HG03521 (cell line): ENCODE results near the gene MDGA2.

Source experiments
- ATAC-seq: cut with Tn5 transposase; IDR thresholded peaks from one replicate; pipeline ENCODE4 v1.9.1; 2021; ENCODE audit warnings: mild to moderate bottlenecking, moderate library complexity; ENCODE audit not compliant: unreplicated experiment

The MDGA2 gene

DNA sequence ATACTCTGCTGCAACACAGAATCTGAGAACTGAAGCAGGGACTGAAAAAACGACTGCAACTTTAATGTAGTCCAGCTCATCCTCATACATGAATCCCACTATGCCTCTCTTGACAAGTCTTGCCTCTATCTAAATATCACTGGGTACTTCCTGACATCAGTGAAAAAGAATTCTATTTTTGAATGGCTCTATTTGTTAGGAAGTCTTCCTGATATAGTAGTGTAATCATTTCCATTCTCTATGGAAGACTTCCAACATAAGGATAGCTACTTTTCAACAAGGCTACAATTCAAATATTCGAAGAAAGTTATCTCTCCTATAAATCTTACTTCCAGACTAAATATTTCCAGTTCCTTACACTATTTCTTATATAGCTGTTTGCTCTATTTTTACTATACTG, 167.5 kb downstream of the MDGA2 start:
- ATAC-seq = no peak

DNA sequence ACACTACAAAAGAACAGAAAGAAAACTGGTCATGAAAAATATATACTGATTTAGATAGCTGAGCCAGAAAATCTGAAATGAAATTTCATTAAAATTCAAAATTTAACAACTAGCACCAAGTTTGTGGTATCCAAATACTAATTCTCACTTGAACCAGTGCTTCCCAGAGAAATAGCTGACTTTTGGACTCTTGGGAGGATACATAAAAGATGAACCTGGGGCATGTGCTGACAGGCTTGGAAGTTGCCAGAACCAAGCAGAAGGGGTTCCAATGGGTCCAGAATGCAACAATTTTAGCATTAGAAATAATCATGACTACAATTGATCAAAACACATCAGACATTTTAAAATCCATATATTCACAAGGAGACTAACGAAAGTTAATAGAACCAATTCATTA, 175.0 kb downstream of the MDGA2 start:
- no peak for ATAC-seq

DNA sequence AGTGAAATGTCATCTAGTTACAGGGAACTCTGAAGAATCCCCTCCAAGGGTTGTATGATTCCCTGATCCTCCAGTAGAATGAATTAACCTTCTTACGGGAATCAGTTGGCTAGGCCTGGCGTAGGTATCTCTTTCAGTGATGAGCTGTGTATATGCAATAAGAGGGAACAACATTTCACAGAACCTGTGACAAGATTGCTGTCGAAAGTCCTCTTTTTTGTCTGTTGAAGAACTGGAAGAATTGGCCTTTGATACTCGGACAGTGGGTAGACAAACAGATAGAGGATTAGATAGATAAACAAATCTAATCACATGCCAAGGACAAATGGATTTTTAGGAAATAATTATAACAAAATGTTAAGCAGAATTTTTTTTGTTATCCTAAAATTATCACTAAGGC, 184.6 kb downstream of the MDGA2 start:
- no peak for ATAC-seq

DNA sequence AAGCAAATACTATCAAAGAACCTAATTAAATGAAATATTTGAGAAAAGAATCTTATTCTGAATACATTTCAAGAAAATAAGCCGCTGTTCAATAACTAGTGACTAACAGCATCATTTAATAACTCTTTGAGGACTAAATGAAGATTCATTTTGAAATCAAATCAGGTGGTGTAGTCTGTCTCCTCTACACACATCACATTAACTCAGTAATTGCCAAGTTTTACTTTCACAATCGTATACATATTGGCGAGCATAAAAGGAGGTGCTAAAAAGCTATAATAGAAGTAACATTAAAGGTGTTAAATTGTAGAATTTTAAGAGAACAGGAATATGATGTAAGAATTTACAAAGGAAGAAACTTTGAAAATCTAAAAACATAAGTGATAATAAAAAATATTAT, 185.1 kb downstream of the MDGA2 start:
- no peak for ATAC-seq

DNA sequence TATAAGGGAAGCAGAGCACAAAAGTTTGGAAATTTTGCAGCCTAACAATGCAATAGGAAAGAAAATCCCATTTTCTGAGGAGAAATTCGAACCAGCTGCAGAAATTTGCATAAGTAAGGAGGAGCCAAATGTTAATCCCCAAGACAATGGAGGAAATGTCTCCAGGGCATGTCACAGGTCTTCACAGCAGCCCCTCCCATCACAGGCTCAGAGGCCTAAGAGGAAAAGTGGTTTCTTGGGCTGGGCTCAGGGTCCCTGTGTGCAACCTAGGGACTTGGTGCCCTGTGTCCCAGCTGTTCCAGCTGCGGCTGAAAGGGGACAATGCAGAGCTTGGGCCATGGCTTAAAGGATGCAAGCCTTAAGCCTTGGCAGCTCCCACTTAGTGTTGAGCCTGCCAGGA, 190.0 kb downstream of the MDGA2 start:
- no peak for ATAC-seq

DNA sequence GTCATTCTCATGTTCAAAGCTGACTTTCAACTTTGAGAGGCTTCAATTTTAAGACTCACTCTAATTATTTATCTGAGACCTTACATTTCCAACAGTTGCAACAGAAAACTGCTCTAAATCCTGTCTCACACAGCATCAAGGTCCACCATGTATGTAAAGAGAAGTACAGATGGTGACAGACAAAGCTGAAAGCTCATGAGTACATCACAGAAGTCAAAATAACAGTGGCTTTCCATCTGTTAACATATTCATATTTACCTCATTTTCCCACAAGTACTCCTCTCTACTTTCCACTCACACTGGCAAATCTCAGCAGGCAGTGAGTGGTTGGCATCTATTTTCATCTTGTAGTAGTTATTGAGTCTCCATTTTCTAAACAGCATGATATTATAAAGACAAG, 192.0 kb downstream of the MDGA2 start:
- ATAC-seq = no peak

DNA sequence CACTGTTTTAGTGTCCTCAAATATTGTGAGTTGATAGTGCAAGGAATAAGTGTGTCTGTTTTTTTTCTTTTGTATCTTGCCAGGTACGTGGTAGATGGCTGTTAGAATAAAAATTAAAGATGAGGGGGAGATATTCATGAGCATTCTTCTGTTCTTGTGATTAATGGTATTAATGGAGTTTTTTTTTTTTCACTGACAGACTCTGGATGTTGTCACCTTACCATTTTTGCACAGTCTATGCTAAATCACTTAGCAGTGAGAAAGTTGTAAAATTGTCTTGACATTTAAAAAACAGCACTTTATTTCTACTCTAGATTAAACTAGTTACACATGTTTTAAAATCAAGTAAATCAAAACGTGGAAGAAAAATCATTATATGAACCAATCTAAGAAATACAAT, 204.3 kb downstream of the MDGA2 start:
- ATAC-seq = no peak

DNA sequence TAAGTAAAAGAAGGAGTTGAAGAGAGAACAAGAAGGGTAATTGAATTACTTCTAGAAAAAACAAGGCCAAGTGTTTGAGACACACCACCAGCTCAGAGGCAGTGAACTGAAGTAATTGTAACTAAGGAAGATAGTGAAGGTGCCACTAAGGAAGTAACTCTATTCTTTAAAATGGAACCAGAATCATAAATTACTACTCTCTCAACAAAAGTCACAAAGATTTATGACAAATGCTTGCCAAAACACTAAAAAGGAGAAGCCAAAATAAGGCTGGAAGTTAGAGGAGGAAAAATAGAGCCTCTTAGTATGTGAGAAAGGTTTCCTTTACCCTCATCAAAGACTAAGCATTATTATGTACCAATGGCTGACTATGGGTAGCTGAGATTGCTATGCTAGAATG, 208.5 kb downstream of the MDGA2 start:
- ATAC-seq = no peak

DNA sequence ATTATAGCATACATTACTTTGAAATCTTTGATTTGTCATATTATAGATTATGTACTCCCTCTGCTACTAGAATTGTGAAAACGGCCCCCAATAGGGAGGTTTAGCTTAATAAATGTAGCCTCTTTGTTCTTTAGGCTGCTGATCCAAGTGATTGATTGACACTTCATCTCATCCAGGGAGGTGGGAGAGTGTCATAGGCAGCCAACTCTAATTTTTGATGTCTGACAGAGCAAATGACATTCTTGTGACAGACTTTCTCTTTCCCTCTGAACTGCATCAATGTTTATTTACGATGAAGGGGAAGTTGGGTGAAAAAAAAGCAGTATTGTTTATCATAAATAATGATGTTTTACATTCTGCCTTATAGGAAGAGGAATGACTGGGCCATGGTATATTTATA, 221.4 kb downstream of the MDGA2 start:
- no peak for ATAC-seq

DNA sequence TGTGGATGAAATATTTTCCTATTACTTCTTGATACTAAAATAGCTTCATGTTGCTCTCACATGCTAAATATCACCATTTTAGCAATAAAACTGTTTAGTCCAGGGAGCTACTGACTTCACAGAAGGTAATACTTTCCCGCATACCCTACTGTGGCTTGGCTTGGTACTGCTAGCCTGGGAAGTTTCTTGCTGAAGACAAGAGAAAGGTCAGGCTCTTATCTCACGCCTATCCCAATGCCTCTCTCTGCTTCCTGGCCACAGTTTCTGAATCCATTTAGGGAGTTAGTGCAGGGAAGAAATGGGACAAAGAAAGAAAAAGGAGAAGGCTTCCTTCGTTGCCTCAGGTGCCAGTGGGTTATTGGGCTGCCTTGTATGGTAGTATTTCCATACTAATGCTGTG, 228.3 kb downstream of the MDGA2 start:
- ATAC-seq = no peak

DNA sequence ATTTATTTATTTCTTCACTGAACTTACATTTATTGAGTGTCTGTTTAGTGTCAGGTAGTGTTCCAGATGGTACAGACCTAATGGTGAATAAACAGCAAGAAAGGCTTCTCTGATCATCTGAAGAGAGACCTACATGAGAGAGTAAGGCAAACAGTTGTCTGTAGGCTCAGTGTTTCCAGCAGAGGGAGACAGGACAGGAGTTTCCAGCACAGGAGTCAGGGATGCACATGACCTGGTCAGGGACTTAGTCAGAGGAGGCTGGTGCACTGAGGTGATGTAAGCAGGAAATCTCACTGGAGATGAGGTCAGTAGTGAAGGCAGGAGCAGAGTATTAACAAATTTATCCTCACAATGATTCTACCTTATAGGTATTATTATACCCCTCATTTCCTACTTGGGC, 233.2 kb downstream of the MDGA2 start:
- ATAC-seq = no peak

DNA sequence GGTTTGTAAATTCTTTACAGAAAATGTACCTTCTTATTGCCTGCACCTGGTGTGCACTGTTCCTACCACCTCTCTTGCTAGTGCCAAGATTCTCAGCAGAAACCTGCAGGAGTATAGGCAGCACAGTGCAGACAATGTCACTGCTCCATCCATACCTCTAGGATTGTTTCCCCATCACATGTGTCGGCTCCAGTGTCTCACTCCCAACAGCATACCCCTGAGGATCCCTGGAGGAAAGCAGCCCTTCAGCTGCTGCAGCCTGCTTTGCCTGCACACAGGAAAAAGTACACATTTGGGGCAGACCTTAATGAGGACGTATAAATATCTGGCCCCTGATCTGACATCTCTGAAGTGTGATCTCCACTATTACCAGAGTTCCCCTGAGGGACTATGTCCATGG, 235.5 kb downstream of the MDGA2 start:
- no peak for ATAC-seq

DNA sequence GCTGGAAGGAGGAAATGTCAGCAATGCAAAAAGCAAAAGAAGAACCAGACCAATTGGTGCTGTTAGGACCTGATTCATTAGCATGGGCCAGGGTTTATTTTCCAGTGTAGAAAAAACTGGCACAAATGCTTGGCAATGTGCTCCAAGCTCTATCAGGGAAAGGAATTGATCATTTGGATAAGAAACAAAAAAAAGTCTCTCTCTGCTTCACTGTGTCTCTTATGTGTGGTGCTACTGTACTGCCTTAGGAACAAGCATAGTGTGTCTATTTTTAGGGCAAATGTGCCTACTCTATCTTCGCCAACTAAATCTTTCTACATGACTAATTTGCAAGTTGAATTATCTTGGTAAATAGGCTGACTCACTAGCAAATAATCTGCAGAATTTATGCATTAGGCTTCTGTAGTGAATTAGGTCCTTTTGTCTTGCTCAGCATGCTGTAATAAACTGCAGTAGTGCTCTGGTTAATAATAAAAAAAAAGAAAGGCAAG, 236.7 kb downstream of the MDGA2 start:
- ATAC-seq = no peak

DNA sequence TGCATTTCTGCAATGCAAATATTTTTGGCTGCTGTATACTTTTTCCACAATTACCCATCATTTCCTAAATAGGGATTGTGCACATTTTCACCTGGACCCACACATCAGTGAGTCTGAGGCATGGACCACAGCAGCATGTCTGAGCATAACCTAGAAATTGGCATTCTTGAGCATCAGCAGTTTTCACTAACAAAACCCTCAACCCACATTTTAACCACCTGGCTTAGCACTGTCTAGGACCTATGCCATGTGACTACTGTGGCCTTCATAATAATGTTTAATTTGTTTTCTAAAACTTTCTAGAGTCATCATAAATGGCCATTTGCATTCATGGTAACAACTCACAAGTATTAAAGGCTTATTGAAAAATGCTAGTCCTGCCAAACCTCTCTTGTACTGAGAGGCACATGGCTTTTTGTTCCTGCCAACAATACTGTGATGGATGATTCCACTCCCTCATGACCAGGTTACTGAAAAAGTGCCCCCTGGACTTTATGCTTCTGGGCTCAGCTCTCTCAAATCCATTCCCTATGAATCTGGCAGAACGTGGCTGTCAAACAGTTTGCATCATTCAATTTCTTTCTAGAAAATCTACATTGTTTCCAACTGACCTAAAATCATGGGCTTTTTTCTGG, 240.0 kb downstream of the MDGA2 start:
- ATAC-seq = no peak

DNA sequence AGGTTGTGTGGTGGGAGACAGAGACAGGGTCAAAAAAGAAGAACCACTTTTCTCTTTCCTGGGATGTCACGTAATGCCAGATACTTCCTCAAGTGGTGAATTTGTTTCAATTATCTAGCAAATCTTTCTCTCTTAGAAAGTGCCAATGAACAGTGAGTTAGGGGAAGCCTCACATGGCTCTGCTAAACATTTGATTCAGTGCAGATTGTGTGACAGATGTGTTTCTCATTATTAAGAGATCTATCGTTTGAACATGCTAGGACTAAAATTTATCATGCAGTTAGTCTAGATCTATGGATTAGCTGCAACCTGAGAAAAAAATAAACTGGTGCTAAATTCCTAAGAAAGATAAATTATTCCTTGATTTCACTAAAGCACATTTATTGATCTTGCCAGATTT, 247.8 kb downstream of the MDGA2 start:
- no peak for ATAC-seq

DNA sequence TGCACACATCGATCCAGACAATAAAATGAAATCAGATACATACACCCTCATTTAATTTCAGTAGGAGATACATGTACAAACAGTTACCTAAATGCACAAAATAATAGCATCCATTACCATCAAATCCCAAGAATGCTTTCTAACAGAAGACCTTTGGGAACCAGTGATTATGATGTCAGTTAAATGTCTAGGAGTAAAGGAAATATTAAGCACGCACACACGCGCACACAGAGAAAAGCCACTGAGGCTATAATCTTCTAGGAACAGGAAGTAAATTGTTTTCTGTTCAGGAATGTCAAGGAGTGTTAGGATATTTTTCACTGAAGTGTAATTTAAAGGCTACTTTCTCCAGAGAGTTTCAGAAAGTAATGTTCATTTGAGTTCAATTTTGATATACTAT, 250.1 kb downstream of the MDGA2 start:
- no peak for ATAC-seq

DNA sequence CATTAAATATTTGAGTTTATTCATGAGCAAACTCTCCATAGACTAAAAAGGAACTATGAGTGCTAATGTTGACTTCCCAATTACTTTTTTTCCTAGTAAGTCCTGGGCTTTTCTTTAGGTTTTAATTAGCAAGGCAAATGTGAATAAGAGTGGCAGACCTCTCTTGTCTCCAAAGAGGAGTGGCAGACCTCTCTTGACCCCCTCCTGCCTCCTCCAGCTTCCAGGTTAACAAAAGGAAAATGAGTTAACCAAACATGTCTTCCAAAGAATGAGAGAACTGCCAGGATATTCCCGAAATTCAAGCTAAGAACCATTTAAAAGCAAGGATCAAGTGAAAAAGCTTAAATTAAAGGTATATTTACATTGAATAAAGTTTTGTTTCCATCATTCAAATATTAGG, 253.2 kb downstream of the MDGA2 start:
- ATAC-seq = no peak

DNA sequence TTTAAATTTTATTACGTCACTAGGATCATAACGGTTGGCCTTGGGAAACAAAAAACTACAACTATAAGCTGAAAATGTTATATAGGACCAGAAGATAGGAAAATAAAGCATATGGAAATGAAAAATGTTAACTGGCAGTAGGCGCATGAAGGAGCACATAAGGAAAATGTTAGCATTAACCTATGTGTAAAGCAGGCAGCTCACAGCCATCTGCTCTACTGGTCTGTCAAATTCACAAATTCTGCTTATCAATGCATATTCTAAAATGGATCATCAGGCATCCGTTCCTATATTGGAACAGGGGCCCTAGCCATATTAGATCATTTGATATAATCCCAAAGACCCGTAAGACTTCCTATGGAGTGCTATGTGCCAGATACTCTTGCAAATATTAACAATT, 263.9 kb downstream of the MDGA2 start:
- ATAC-seq = no peak

DNA sequence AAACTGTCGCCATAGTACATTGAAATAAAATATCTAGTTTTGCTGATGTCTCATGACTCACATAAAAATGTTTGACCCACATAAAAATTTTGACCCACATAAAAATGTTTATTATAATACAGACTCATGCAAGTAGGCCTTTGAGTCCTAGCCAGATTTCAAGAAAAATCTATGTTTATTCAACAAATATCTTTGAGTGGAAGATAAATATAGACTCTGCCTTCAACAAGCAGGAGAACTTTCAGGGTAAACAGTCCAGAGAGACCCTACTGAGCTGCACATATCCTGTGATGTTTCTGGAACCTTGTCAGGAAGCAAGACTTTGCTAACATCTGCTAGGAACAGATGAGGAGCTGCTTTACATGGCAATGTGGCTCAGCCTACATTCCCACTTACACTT, 283.1 kb downstream of the MDGA2 start:
- ATAC-seq = no peak

DNA sequence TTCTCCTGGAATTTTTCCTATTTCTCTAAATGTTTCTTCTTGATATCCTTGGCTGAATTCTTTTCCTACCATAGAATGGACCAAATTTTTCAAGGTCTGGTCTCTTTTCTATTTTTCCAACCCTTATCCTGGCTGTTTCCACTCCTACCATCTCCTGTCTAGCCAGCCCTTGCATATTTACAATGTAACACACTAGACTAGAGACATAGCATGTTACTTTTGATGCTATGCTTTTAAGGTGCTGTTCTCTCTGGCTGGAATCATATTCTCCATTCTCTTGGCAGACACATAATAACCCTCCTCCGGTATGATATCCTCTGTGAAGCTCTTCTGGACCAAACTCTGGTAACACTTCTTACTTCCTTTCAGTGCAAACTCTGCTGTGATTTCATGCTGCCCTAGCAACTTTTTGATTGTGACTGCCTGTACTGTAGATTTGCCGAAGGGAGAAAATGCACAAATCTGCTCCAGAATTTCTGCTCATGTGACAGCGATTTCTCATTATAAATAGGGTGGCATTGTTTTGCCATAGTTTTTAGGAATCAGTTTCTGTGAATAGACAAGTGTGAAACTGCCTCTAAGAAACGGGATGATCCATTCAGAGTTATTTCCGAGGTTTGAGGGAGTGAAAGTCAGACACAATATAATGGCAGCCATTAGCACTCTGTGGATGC, 284.4 kb downstream of the MDGA2 start:
- ATAC-seq = no peak

DNA sequence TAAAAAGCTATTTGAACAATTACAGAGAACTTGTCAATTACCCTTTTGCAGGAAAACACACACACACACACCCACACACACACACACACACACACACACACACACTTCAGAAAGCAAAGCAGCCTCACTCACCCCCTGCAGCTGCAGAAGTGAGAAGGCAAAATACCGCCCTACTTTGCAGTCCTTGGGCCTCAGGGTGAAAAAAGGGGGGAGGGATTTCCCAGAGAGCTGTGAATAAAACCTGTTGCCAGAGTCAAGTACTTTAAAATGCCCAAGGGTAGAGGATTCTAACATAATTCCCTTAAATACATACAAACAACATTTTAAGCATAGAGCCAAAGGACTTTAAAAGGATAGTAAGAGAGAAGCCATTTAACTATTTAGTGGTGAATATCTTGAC, 285.9 kb downstream of the MDGA2 start:
- no peak for ATAC-seq

DNA sequence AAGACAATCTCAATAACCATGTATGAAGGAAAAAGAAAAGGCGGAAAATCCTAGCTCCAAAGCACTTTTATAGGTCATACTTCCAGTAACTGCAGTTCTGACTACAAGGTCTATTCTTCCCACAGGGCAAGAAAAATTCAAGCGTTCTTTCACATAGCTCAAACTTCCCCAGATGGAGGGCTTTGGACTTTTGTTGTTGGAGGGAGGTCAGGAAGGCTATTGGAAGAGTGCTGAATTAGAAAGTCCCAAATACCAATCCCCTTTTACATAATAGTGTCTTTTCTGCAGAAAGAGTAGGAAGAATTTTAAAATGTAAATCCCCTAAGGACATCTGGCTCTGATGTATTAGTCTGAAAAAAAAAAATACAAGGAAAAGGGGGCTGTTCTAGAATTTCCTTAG, 309.4 kb downstream of the MDGA2 start:
- ATAC-seq = no peak

DNA sequence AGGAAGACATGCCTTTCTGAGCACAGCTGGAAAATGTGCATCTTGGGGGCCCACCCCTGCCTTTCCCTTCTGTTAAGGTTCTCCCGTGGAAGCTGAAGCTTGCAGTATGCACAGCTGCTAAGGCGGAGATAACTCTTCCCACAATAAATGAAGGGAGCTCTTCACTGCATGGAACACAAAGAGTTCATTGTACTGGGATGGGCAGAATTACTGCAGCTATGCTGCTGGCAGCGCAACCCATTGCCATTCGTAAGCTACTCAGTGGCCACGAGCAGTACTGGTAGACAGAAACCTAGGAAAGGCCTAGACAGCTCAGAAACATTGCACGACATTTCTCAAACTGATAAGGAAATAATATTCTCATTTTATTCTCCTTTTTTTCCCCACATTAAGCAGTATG, 310.2 kb downstream of the MDGA2 start:
- ATAC-seq = no peak
